Tibial nerve (tissue), 4 donors: ENCODE data around the gene PHF2.

Experiments
- CTCF ChIP-seq, 5 experiments: fragments of 200-600 bp in 3 of 5; fragments of 450-650 bp in 2 of 5; sonication (generic) in 3 of 5; IDR thresholded peaks; one replicate each; pipeline ENCODE4 v1.5.1; 2016 to 2019; ENCODE audit warnings: antibody characterized with exemption in 5 of 5, mild to moderate bottlenecking in 3 of 5, moderate library complexity in 2 of 5
- EP300 ChIP-seq, 2 donors: sonication (generic); formaldehyde crosslinking; IDR thresholded peaks; one replicate each; pipeline ENCODE4 v1.6.1; 2017; ENCODE audit warnings: antibody characterized with exemption in 2 of 2, mild to moderate bottlenecking in 1 of 2

GRCh38 chr9:93701494-93702218 is 125.3 kb downstream of the PHF2 start:
- TF ChIP-seq EP300 (IDR thresholded peaks at IDR 0.05) = no peak
- TF ChIP-seq CTCF (IDR thresholded peaks at IDR 0.05) = no peak
